ENCODE measurements around the gene SEC22C.

The SEC22C gene

DNA sequence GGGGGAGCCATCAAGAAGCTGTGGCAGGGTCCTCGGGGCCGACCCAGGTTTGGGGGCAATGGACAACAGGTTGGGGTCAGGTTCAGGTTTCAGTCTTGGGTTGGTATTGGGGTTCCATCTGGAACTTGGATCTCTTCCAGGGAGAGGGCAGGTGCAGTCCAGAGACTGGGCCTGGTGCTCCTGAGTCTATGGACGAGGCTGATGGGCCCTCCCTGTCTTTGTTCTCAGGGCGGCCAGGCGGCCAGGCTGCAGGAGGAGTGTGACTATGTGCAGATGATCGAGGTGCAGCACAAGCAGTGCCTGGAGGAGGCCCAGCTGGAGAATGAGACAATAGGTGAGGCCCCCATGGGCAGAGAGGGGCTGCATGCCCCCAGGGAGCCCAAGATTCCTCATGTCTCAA, 68.2 kb downstream of the SEC22C start:
- no peaks in the 10 kb centered on the region for H4K20me1 ChIP-seq (ENCODE audit: insufficient read depth, low read length)
- H3K4me1 ChIP-seq (ENCODE audit: low read length), result no peaks in the 10 kb centered on the region
- H3K4me3 ChIP-seq (ENCODE audit: low read length), result no peak overlapping the region
- H2AFZ ChIP-seq (ENCODE audit: low read depth, low read length), result no peak overlapping the region
- H3K27ac ChIP-seq (ENCODE audit: low read length), result no peak overlapping the region
- H3K79me2 ChIP-seq (ENCODE audit: low read length), result no peaks in the 10 kb centered on the region
- TF ChIP-seq EZH2phosphoT487 (IDR thresholded peaks at IDR 0.05; ENCODE audit: low read depth) (no peak), CTCF (IDR thresholded peaks at IDR 0.05; ENCODE audit: low read depth, low read length) (no peak)
- H3K27me3 ChIP-seq (ENCODE audit: low read depth, low read length), result peaks cover 14% of the 10 kb centered on the region
- no peak overlapping the region for H3K4me2 ChIP-seq (ENCODE audit: low read length)
- no peaks in the 10 kb centered on the region for H3K9me3 ChIP-seq (ENCODE audit: insufficient read depth, low read length)
- no peak overlapping the region for H3K9ac ChIP-seq (ENCODE audit: low read length)
- no peaks in the 10 kb centered on the region for H3K36me3 ChIP-seq (replicated peaks; ENCODE audit: low read depth, low read length)

- Histone ChIP-seq H3K9me3 (ENCODE audit: insufficient read depth, low read length) (no peaks in the 10 kb centered on the region), H3K79me2 (ENCODE audit: low read length) (no peaks in the 10 kb centered on the region), H3K9ac (ENCODE audit: low read length) (no peak overlapping the region), H3K4me1 (ENCODE audit: low read length) (no peaks in the 10 kb centered on the region), H3K36me3 (replicated peaks; ENCODE audit: low read depth, low read length) (no peaks in the 10 kb centered on the region), H3K4me3 (ENCODE audit: low read length) (no peak overlapping the region), H4K20me1 (ENCODE audit: insufficient read depth, low read length) (no peaks in the 10 kb centered on the region), H3K27me3 (ENCODE audit: low read depth, low read length) (peaks cover 15% of the 10 kb centered on the region), H3K27ac (ENCODE audit: low read length) (no peak overlapping the region), H3K4me2 (ENCODE audit: low read length) (no peak overlapping the region), H2AFZ (ENCODE audit: low read depth, low read length) (no peak overlapping the region)
- TF ChIP-seq CTCF (IDR thresholded peaks at IDR 0.05; ENCODE audit: low read depth, low read length) (no peak), EZH2phosphoT487 (IDR thresholded peaks at IDR 0.05; ENCODE audit: low read depth) (no peak)
These were observed 68.6 kb downstream of the SEC22C start for GRCh38 chr3:42513121-42513520.

- no peaks in the 10 kb centered on the region for H4K20me1 ChIP-seq (ENCODE audit: insufficient read depth, low read length)
- no peak overlapping the region for H2AFZ ChIP-seq (ENCODE audit: low read depth, low read length)
- H3K27me3 ChIP-seq (ENCODE audit: low read depth, low read length), result peaks cover 15% of the 10 kb centered on the region
- TF ChIP-seq CTCF (IDR thresholded peaks at IDR 0.05; ENCODE audit: low read depth, low read length) (no peak), EZH2phosphoT487 (IDR thresholded peaks at IDR 0.05; ENCODE audit: low read depth) (no peak)
- H3K27ac ChIP-seq (ENCODE audit: low read length), result no peak overlapping the region
- H3K4me2 ChIP-seq (ENCODE audit: low read length), result no peak overlapping the region
- no peaks in the 10 kb centered on the region for H3K4me1 ChIP-seq (ENCODE audit: low read length)
- H3K9me3 ChIP-seq (ENCODE audit: insufficient read depth, low read length), result no peaks in the 10 kb centered on the region
- H3K4me3 ChIP-seq (ENCODE audit: low read length), result no peak overlapping the region
- H3K36me3 ChIP-seq (replicated peaks; ENCODE audit: low read depth, low read length), result no peaks in the 10 kb centered on the region
- H3K79me2 ChIP-seq (ENCODE audit: low read length), result no peaks in the 10 kb centered on the region
- H3K9ac ChIP-seq (ENCODE audit: low read length), result no peak overlapping the region
These were observed 70.0 kb downstream of the SEC22C start for GRCh38 chr3:42511736-42512135.

DNA sequence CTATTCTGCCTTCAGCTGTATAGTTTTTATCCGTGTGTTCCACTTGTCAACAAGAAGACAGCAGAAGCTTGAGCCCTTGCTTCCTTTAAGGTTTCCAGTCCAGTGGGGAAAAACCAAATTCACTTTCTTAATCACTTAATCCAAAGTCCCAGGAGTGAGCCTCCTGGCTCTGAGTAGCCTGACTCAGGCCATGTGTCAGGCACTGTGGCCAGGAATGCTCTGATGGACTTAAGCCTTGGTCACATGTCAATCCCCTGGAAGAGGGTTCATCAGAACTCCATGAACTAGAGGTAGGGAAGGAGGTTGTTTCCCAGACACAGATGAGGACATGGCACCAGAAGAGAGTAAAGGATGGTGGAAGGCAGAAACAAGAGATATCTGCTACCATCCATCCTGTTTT, 70.6 kb downstream of the SEC22C start:
- H3K4me1 ChIP-seq (ENCODE audit: low read length), result no peaks in the 10 kb centered on the region

More for the DNA sequence above, 70.6 kb downstream of the SEC22C start:
- no peak overlapping the region for H3K9ac ChIP-seq (ENCODE audit: low read length)
- H3K4me2 ChIP-seq (ENCODE audit: low read length), result no peak overlapping the region
- H3K9me3 ChIP-seq (ENCODE audit: insufficient read depth, low read length), result no peaks in the 10 kb centered on the region
- no peaks in the 10 kb centered on the region for H3K79me2 ChIP-seq (ENCODE audit: low read length)
- no peak overlapping the region for H2AFZ ChIP-seq (ENCODE audit: low read depth, low read length)
- H3K4me3 ChIP-seq (ENCODE audit: low read length), result no peak overlapping the region
- H3K36me3 ChIP-seq (replicated peaks; ENCODE audit: low read depth, low read length), result no peaks in the 10 kb centered on the region
- no peaks in the 10 kb centered on the region for H4K20me1 ChIP-seq (ENCODE audit: insufficient read depth, low read length)
- no peak overlapping the region for H3K27ac ChIP-seq (ENCODE audit: low read length)
- TF ChIP-seq EZH2phosphoT487 (IDR thresholded peaks at IDR 0.05; ENCODE audit: low read depth), result no peak
- TF ChIP-seq CTCF (IDR thresholded peaks at IDR 0.05; ENCODE audit: low read depth, low read length), result no peak
- H3K27me3 ChIP-seq (ENCODE audit: low read depth, low read length), result peaks cover 15% of the 10 kb centered on the region
